Measurements from ENCODE around the gene APBA2. TPM values are rescaled to one million over a fixed set of nuclear protein-coding genes. Genes with fewer than 3 reads are reported as not detected.

The APBA2 gene
- total RNA-seq, 4 donors from 2014 or later: 2.3 to 15.0 (median 4.6) TPM; not detected in 1

DNA sequence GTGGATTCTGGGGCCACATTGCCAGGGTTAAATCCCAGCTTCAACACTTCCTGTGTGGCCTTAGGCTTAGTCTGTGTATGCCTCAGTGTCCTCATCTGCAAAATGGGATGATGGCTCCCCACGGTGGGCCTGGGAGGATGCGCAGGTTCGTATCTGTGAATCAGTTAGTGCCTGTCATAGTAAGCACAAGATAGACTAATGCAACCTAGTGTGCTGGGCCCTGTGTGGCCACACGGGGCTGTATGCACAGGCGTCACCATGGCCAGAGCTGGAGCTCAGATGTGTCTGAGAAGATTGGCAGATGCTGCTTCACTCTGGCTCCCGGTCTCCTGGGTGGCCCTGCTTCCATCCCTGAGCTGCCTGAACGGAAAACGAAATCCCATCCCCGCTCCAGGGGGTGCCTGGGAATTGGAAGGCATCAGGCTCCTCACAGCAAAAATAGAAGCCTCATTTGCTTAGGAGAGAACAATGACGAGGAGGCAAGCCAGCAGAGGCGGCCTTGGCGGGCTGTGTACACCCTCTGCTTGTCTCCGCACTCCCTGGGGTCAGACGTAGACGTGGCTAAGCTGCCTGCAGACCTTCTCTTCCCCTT lies 103.6 kb downstream of the APBA2 start:
- H3K27me3 ChIP-seq: no peaks in the 10 kb centered on the region
- H3K27ac ChIP-seq: no peak overlapping the region
- DNase-seq: no peak
- no peak overlapping the region for H3K4me3 ChIP-seq
- TF ChIP-seq POLR2A (IDR thresholded peaks at IDR 0.05): no peak
- TF ChIP-seq, protein P1, sequence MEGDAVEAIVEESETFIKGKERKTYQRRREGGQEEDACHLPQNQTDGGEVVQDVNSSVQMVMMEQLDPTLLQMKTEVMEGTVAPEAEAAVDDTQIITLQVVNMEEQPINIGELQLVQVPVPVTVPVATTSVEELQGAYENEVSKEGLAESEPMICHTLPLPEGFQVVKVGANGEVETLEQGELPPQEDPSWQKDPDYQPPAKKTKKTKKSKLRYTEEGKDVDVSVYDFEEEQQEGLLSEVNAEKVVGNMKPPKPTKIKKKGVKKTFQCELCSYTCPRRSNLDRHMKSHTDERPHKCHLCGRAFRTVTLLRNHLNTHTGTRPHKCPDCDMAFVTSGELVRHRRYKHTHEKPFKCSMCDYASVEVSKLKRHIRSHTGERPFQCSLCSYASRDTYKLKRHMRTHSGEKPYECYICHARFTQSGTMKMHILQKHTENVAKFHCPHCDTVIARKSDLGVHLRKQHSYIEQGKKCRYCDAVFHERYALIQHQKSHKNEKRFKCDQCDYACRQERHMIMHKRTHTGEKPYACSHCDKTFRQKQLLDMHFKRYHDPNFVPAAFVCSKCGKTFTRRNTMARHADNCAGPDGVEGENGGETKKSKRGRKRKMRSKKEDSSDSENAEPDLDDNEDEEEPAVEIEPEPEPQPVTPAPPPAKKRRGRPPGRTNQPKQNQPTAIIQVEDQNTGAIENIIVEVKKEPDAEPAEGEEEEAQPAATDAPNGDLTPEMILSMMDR (IDR thresholded peaks at IDR 0.05): no peak
- H3K36me3 ChIP-seq: no peaks in the 10 kb centered on the region
- H3K9me3 ChIP-seq: no peaks in the 10 kb centered on the region
- intact Hi-C loops (cut with DNase I; ENCODE audit: low total_unique reads): no loop called here
- no peaks in the 10 kb centered on the region for H3K4me1 ChIP-seq

DNA sequence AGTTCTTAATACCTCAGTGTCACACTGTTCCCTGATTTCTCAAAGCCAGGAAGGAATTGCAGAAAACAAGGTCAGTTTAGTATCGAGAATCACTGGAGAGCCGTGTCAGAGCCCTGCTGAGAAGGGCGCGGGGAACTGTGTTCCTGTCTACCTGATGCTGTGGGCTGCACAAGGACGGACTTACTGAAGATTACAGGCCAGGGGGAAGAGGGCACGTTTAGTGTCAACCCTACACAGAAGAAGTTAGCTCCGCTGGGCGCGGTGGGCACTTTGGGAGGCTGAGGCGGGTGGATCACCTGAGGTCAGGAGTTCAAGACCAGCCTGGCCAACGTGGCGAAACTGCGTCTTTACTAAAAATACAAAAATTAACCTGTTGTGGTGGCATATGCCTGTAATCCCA lies 104.1 kb downstream of the APBA2 start:
- TF ChIP-seq, protein P1 (IDR thresholded peaks at IDR 0.05): no peak
- no peak for TF ChIP-seq POLR2A (IDR thresholded peaks at IDR 0.05)
- DNase-seq: no peak
- Histone ChIP-seq H3K27ac (no peak overlapping the region), H3K4me3 (no peak overlapping the region), H3K27me3 (no peaks in the 10 kb centered on the region), H3K4me1 (no peaks in the 10 kb centered on the region), H3K36me3 (no peaks in the 10 kb centered on the region), H3K9me3 (no peaks in the 10 kb centered on the region)
- intact Hi-C loops (cut with DNase I; ENCODE audit: low total_unique reads): no loop called here

DNA sequence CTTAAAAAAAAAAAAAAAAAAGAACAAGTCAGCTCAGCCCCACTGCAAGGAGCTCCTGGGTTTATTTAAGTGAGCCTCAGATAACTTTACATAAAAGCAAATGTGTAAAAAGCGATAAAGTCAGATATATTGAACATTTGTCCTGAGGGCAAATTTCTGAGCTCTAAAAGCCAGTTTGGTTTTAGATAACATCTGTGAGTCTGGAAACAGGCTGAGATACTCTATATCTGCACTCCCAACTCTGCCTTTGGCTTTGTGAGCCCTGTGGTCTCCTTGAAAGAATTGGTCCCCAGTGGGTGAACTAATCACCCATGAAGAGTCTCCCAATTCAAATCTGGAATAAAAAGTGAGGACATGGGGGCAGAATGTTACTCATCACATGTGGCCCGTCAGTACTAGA lies 104.6 kb downstream of the APBA2 start:
- DNase-seq: no peak
- intact Hi-C loops (cut with DNase I; ENCODE audit: low total_unique reads): no loop called here
- Histone ChIP-seq H3K4me1 (no peaks in the 10 kb centered on the region), H3K27ac (no peak overlapping the region), H3K4me3 (no peak overlapping the region), H3K27me3 (no peaks in the 10 kb centered on the region), H3K36me3 (no peaks in the 10 kb centered on the region), H3K9me3 (no peaks in the 10 kb centered on the region)
- TF ChIP-seq POLR2A (IDR thresholded peaks at IDR 0.05): no peak
- TF ChIP-seq, protein P1 (IDR thresholded peaks at IDR 0.05): no peak

DNA sequence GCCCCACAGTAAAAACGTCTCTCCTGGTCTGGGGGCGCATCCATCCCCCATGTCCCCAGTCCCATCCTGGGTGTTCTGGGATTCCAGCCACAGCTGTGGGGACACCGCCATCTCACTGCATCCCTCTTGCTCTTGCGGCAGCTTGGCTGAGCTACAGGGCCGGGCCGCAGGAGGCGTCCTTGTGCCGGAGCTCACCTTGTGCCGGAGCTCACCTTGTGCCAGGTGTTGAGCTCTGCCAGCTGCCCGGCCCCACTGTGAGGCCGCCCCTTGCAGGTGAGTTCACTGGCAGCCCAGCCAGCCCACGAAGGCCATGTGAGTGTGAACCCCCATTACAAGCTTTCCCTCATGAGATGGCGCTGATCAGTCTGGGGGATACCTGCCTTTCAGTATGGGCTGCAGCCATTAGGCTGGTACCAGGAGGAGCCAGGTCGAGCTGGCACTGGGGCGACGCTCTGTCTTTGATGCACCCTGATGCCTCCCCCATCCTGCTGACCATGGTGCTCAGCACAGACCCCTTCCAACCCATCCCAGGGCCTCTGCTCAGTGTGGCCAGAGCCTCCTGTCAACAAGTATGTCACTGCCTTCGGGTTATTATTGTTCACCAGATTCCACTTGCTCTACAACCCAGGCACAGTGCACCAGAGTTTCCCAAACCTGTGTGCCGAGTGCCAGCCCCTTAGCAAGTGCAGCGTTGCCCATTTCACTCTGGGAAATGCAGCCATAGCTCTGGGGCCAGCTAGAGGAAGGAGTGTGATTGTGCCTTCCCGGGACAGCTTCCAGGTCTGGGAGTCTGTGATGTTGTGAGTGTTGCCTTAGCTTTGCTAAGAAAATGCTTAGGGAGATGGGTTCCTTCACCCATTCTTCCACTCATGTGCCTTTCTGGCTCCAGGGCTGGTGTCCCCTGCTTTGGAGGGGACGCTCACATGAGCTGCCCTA lies 105.7 kb downstream of the APBA2 start:
- no peak overlapping the region for H3K4me3 ChIP-seq
- H3K27ac ChIP-seq: no peak overlapping the region
- H3K9me3 ChIP-seq: no peaks in the 10 kb centered on the region
- intact Hi-C loops (cut with DNase I; ENCODE audit: low total_unique reads): no loop called here
- no peaks in the 10 kb centered on the region for H3K36me3 ChIP-seq
- H3K27me3 ChIP-seq: no peaks in the 10 kb centered on the region
- H3K4me1 ChIP-seq: no peaks in the 10 kb centered on the region
- TF ChIP-seq POLR2A (IDR thresholded peaks at IDR 0.05): no peak
- TF ChIP-seq, protein P1 (IDR thresholded peaks at IDR 0.05): no peak
- DNase-seq: no peak

DNA sequence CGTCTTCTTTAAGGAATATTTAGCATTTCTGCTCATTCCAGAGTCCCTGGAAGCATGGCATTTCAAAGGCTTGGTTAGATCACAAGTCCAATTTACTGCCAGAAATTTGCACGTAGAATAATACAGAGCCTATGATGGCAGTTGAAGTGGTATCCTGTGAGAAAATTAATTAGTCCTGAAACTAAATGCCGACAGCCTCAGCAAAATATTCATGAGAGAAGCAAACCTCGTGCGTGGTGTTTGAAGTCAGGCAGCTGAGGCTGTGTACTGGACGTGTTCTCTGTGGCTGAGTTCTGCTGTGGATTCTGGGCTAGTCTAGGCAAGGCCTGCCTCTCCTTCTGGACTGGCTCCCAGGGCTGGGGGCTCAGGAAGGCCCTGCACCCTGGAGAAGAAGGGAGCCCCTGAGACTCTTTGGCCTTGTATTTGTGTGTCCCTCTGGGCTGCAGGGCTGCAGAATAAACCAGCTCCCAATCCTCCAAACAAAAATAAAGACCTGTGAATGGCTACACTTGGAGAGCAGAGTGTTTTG lies 106.6 kb downstream of the APBA2 start:
- H3K4me1 ChIP-seq: no peaks in the 10 kb centered on the region
- TF ChIP-seq, protein P1 (IDR thresholded peaks at IDR 0.05): no peak
- TF ChIP-seq POLR2A (IDR thresholded peaks at IDR 0.05): no peak
- intact Hi-C loops (cut with DNase I; ENCODE audit: low total_unique reads): no loop called here
- H3K36me3 ChIP-seq: no peaks in the 10 kb centered on the region
- no peaks in the 10 kb centered on the region for H3K9me3 ChIP-seq
- H3K27ac ChIP-seq: no peak overlapping the region
- no peak for DNase-seq
- no peaks in the 10 kb centered on the region for H3K27me3 ChIP-seq
- H3K4me3 ChIP-seq: no peak overlapping the region
